Subcutaneous abdominal adipose tissue (tissue), 5 donors: ENCODE measurements around the gene CDO1.
A peak's percentile ranks its signal among the peaks of the same experiment; 100 is the strongest.
"Not testable (repeated sequence)": the region's sequence is repeated elsewhere in the genome, so short reads cannot be mapped to it uniquely, and the experiment has no call there.

Experiments
- H3K27ac ChIP-seq: one replicate; pipeline ENCODE4 v1.7.0; 2013; ENCODE audit warnings: low read depth, mild to moderate bottlenecking, inconsistent platforms, low read length, moderate library complexity
- H3K27me3 ChIP-seq, 5 donors: one replicate each; pipeline ENCODE4 v1.7.0; 2013; ENCODE audit warnings: low read length in 5 of 5, inconsistent platforms in 1 of 5; ENCODE audit not compliant: control insufficient read depth in 5 of 5, insufficient read depth in 4 of 5
- H3K36me3 ChIP-seq, 5 donors: one replicate each; pipeline ENCODE4 v1.7.0; 2013; ENCODE audit warnings: low read length in 5 of 5; ENCODE audit not compliant: control insufficient read depth in 5 of 5, insufficient read depth in 5 of 5
- H3K4me1 ChIP-seq, 5 donors: one replicate each; pipeline ENCODE4 v1.7.0; 2013; ENCODE audit warnings: low read length in 5 of 5, mild to moderate bottlenecking in 3 of 5, moderate library complexity in 1 of 5; ENCODE audit not compliant: control insufficient read depth in 5 of 5, insufficient read depth in 5 of 5
- H3K4me3 ChIP-seq, 5 donors: one replicate each; pipeline ENCODE4 v1.7.0; 2013; ENCODE audit warnings: low read length in 5 of 5, low read depth in 1 of 5
- H3K9ac ChIP-seq, 5 donors: one replicate each; pipeline ENCODE4 v1.7.0; 2013; ENCODE audit warnings: low read length in 5 of 5, mild to moderate bottlenecking in 4 of 5, moderate library complexity in 3 of 5
- H3K9me3 ChIP-seq, 5 donors: one replicate each; pipeline ENCODE4 v1.7.0; 2013; ENCODE audit warnings: low read length in 5 of 5; ENCODE audit not compliant: control insufficient read depth in 5 of 5
- donor health status: healthy.
- donor health status: healthy.
- donor health status: healthy.
- donor health status: healthy.
- donor health status: healthy.

Gene CDO1

GRCh38 chr5:115831163-115831768 is 14.8 kb upstream of the CDO1 start:
- Histone ChIP-seq H3K4me3 (no peak overlapping the region), H3K4me1 (peaks cover 0 to 2% (median 0%) of the 10 kb centered on the region in 5 donors), H3K36me3 (peaks cover 32 to 51% (median 41%) of the 10 kb centered on the region in 5 donors), H3K9ac (no peak overlapping the region), H3K27ac (no peak overlapping the region), H3K27me3 (no peaks in the 10 kb centered on the region), H3K9me3 (no peaks in the 10 kb centered on the region)

GRCh38 chr5:115829913-115830312 is 13.5 kb upstream of the CDO1 start:
- Histone ChIP-seq H3K36me3 (peaks cover 28 to 39% (median 33%) of the 10 kb centered on the region in 5 donors), H3K4me1 (peaks cover 0 to 2% (median 0%) of the 10 kb centered on the region in 5 donors), H3K9me3 (no peaks in the 10 kb centered on the region), H3K27ac (no peak overlapping the region), H3K27me3 (no peaks in the 10 kb centered on the region), H3K9ac (no peak overlapping the region), H3K4me3 (no peak overlapping the region)

GRCh38 chr5:115825948-115826347 is 9.5 kb upstream of the CDO1 start:
- H3K27ac ChIP-seq: no peak overlapping the region
- H3K4me3 ChIP-seq: no peak overlapping the region
- H3K9me3 ChIP-seq: no peaks in the 10 kb centered on the region
- H3K9ac ChIP-seq: no peak overlapping the region
- H3K4me1 ChIP-seq: peaks cover 0 to 2% (median 0%) of the 10 kb centered on the region in 5 donors
- H3K27me3 ChIP-seq: no peaks in the 10 kb centered on the region
- peaks cover 8 to 17% (median 13%) of the 10 kb centered on the region in 5 donors for H3K36me3 ChIP-seq

GRCh38 chr5:115824983-115825382 is 8.5 kb upstream of the CDO1 start:
- H3K27ac ChIP-seq, H3K4me3 ChIP-seq, H3K9me3 ChIP-seq, H3K27me3 ChIP-seq, H3K4me1 ChIP-seq, H3K9ac ChIP-seq: not testable (repeated sequence)
- H3K36me3 ChIP-seq: peaks cover 8 to 14% (median 11%) of the 10 kb centered on the region in 5 donors

- Histone ChIP-seq H3K27ac (no peak overlapping the region), H3K4me1 (peaks cover 0 to 15% (median 11%) of the 10 kb centered on the region in 5 donors), H3K9ac (no peak overlapping the region), H3K27me3 (peaks cover 0 to 5% (median 2%) of the 10 kb centered on the region in 5 donors), H3K36me3 (no peaks in the 10 kb centered on the region), H3K4me3 (no peak overlapping the region), H3K9me3 (no peaks in the 10 kb centered on the region)
Observed at GRCh38 chr5:115820846-115821245, 4.4 kb upstream of the CDO1 start.

- Histone ChIP-seq H3K4me3 (no peak overlapping the region), H3K36me3 (no peaks in the 10 kb centered on the region), H3K27me3 (peaks cover 0 to 22% (median 5%) of the 10 kb centered on the region in 5 donors), H3K27ac (no peak overlapping the region), H3K9me3 (no peaks in the 10 kb centered on the region), H3K4me1 (peaks cover 0 to 34% (median 29%) of the 10 kb centered on the region in 5 donors), H3K9ac (no peak overlapping the region)
Observed at GRCh38 chr5:115818821-115819220, 2.4 kb upstream of the CDO1 start.

GRCh38 chr5:115817386-115817785 is 927 bp upstream of the CDO1 start:
- Histone ChIP-seq H3K4me3 (peak overlapping the region in 1 of 5 donors; percentile 96), H3K4me1 (peaks cover 0 to 44% (median 36%) of the 10 kb centered on the region in 5 donors), H3K36me3 (peaks cover 0 to 2% (median 0%) of the 10 kb centered on the region in 5 donors), H3K9me3 (no peaks in the 10 kb centered on the region), H3K9ac (peak overlapping the region in 3 of 5 donors; percentile 34 to 86 (median 85)), H3K27ac (no peak overlapping the region), H3K27me3 (peaks cover 0 to 23% (median 5%) of the 10 kb centered on the region in 5 donors)

GRCh38 chr5:115815693-115816225 is 700 bp downstream of the CDO1 start:
- no peaks in the 10 kb centered on the region for H3K9me3 ChIP-seq
- H3K27me3 ChIP-seq: peaks cover 0 to 23% (median 5%) of the 10 kb centered on the region in 5 donors
- H3K36me3 ChIP-seq: peaks cover 0 to 16% (median 0%) of the 10 kb centered on the region in 5 donors
- H3K27ac ChIP-seq: peak overlapping the region; percentile 88
- H3K4me1 ChIP-seq: peaks cover 0 to 57% (median 39%) of the 10 kb centered on the region in 5 donors
- H3K9ac ChIP-seq: peak overlapping the region; percentile 31 to 86 (median 70)
- H3K4me3 ChIP-seq: peak overlapping the region; percentile 84 to 100 (median 90)

- H3K9me3 ChIP-seq: no peaks in the 10 kb centered on the region
- H3K9ac ChIP-seq: peak overlapping the region; percentile 31 to 86 (median 70)
- peaks cover 0 to 58% (median 39%) of the 10 kb centered on the region in 5 donors for H3K4me1 ChIP-seq
- H3K36me3 ChIP-seq: peaks cover 0 to 21% (median 0%) of the 10 kb centered on the region in 5 donors
- peak overlapping the region; percentile 84 to 100 (median 88) for H3K4me3 ChIP-seq
- H3K27me3 ChIP-seq: peaks cover 0 to 23% (median 5%) of the 10 kb centered on the region in 5 donors
- H3K27ac ChIP-seq: peak overlapping the region; percentile 88
Observed at GRCh38 chr5:115815006-115815692, 1.3 kb downstream of the CDO1 start.

GRCh38 chr5:115813719-115814118 is 2.7 kb downstream of the CDO1 start:
- Histone ChIP-seq H3K27me3 (peaks cover 0 to 23% (median 5%) of the 10 kb centered on the region in 5 donors), H3K4me1 (peaks cover 0 to 63% (median 39%) of the 10 kb centered on the region in 5 donors), H3K36me3 (peaks cover 0 to 28% (median 8%) of the 10 kb centered on the region in 5 donors), H3K9ac (peak overlapping the region in 3 of 5 donors; percentile 1 to 86 (median 42)), H3K4me3 (peak overlapping the region; percentile 84 to 100 (median 88)), H3K9me3 (no peaks in the 10 kb centered on the region), H3K27ac (no peak overlapping the region)
